Activated effector memory CD4-positive, alpha-beta T cell treated with Interleukin-2 at 50 U/mL for 16 hours (primary cell): ENCODE measurements around the gene IGFBP7.
"Not testable (repeated sequence)": the region's sequence is repeated elsewhere in the genome, so short reads cannot be mapped to it uniquely, and the experiment has no call there.

Experiments
- DNase-seq: peaks from one replicate; pipeline ENCODE4 v3.0.0-alpha.2; 2020

IGFBP7 gene

DNA sequence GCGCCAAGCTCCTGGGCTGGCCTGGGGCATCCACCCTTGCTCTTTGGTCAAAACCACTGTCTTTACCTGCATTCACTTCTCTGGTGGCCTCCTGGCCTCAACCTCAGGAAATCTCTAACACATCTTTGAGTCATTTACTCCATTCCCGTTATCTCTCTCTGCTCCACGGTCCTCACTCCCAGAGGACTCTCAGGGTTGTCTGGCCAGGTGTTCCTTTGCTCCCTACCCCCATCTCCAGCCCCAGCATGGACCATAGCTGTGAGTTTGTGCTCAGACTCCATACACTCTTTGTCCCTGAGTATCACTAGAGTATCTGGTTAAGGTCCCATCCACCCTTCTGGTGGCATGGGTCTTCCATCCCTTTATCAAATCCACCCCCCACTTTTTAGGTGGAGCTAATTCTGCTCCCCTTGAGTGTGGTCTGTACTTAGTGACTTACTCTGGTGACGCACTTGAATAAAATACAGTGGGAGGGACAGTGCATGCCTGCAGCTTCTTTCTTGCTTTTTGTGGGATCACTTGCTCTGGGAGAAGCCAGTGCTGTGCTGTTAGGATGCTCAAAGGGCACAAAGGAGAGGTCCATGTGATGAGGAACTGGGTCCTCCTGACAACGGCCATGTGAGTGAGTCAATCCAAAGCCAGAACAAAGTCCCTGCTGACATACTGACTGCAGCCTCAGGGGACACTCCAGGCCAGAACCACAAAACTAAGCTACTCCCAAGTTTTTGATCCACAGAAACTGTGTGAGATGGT, 44.3 kb downstream of the IGFBP7 start:
- DNase-seq: no peak

DNA sequence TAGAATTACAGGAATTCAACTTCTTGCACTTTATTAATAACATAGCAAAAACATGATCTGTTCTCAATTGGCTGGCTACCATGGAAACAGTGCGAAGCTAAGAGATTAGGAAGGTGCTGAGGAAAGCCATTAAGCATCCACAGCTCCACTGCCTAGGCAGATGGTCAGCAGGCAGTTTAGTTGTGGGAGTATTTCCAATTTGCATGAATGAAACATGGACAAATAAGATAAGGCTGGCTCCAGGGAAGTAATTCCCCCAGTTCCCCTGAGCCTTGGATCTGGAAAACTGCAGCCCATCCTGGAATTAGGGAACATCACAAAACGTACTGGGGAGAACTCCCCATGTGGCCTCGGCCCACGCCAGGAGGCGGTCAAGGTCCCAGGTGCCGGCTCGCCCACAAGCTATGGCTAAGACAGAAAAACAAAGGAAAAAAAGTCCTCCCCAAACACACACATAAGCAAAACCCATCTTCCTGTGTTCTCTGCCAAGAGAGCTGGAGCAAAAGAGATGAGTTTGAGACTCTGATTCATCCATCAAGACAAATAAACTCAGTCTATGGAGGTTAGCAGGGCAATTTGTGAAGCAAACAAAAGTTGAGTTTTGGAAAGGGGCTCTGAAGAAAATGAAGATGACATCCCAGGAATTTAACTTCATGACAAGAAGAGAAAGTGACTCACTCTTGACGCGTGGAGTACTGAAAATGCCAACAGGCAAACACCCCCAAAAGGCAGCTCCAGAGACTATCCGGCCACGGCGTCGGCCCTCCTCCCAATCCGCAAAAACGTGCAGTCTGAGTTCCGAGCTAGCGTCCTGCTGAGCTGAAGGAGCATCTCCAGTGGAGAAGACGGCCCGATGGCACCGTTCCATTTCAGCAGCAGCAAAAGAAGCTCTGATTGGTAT, 45.1 kb downstream of the IGFBP7 start:
- no peak for DNase-seq

DNA sequence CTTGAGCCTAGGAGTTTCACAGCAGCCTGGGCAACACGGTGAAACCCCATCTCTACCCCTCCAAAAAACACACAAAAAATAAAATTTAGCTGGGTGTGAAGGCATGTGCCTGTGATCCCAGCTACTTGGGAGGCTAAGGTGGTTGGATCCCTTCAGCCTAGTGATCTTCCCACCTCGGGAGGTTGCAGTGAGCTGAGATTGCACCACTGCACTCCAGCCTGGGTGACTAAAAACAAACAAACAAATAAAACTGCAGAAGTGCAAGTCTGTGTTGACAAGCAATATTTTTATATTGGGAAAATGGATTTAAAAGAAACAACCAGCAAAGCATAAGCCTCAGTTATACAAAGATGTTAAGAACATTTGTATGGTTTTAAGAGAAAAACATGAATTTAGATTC, 46.1 kb downstream of the IGFBP7 start:
- DNase-seq: no peak

DNA sequence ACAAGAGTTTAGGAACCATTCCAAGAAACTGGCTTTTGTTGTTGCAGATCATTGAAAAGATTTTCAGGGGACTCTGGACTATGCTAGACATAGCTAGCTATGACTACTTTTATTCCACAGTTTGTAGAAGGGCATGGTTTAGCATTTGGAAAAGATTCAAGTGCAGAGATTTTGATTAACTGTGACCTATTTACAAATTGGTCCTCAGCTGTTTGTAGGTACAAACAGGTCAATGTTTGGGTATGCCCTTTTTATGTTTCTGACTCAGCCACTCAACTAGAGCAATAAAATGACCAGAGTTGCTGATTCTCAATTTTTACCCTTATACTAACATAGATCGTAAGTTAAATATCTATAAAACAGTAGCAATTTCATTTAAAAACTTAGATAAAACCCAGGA, 46.7 kb downstream of the IGFBP7 start:
- no peak for DNase-seq

DNA sequence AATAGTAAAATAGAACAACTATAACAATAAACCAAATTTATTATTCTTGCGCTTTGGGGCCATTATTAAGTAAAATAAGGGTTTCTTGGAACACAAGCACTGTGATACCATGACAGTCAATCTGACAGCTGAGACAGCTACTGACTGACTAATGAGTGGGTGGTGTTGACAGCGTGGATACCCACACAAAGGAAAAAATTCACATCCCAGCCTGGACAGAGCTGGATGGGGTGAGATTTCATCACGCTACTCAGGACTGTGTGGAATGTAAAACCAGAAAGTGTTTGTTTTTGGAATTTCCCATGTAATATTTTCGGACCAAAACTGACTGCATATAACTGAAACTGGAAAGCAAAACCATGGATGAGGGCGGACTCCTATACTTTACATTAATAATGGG, 48.8 kb downstream of the IGFBP7 start:
- DNase-seq: no peak

DNA sequence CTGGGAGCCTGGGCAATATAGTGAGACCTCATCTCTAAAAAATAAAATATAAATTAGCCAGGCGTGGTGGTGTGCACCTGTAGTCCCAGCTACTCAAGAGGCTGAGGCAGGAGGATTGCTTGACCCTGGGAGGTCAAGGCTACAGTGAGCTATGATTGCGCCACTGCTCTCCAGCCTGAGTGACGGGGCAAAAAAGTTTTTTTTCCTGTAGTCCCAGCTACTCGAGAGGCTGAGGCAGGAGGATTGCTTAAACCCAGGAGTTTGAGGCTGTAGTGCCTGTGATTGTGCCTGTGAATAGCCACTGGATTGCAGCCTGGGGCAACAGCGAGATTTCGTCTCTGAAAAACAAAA, 49.5 kb downstream of the IGFBP7 start:
- DNase-seq: not testable (repeated sequence)

DNA sequence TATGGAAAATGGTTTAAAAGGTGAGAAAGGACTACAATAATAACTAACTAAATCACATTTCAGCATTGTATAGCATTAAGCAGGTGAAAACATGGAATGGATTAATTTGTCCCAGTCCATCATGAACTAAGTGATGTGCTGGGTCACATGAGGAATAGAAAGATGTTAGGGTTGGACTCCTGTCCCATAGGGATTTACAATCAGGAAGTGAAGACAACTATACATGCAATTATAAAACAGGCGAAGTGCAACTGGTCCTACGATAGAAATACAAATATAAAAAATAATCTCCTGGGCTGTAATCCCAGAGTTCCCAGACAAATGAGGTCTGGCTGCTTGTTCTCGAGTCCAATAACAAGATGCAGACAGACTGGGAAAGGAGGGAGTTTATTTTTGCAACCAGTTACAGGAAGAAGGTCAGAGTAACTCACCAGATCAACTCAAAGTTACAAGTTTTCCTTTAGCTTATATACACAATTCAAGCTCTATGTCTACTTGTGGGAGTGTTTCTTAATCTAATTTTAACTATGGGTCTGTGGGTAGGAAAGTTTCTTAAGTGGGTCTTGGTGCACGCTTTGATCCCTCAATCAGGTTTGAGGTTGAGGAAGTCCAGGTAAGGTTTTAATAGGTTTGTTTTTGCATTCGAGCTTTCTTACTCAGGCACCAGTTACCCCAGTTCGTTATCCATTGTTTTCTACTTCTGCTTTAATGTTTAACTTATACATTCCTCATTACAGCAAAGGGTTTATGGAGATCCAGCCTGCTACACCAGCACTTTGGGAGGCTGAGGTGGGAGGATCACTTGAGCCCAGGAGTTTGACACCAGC, 50.1 kb downstream of the IGFBP7 start:
- DNase-seq: no peak

DNA sequence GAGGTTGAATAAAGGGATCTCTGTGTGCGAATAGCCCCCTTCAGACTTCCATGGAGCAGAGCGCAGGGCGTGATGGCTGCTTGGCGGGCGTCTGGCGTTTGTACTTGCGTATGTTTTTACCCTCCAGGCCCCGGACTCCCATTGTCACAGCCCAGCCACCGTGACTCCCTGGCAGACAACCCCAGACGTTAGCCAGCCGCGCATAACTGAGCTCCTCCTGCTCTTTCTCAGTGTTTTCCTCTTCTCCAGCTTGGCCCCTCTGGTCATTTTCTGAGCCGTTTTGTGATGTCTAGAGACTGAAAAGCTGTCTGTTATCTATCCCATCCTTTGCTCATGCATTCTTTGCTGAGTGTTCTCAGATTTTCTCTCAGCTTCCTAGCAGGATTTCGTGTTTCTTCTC, 54.3 kb downstream of the IGFBP7 start:
- DNase-seq: no peak

DNA sequence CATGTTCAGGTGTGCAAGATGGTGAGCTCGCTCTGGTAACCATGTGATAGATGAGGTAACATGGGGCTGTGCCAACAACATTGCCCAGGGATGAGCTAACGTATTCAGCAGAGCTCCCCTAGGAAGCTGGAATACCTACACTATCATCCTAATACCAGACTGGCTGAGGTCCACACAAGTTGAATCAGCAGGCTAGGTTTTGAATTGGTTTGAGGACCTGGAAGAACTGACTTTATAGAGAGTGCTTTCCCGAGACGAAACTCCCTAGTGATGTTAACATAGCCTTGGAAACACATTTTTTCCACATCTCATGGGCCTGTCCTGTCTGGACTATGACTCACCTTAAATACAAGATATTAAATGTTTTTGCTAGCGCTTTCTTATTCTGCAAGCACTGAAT, 56.7 kb downstream of the IGFBP7 start:
- DNase-seq: no peak

DNA sequence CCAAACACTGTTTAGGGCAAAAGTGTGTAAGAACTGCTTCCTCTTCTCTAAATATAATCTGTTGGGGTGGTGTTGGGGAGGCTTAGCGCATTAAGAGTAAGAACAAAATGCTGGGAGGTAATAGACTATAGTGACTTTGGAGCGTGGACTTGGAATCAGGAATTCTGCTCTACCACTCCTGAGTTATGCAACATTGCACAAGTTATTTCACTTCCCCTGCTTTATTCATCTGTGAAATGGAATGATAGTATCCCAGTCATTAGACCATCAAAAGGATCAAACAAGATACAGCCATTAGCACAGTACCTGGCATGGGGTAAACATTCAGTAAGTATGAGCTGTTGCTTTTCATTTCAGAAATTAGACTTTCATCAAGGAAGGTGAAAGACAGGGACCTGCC, 58.7 kb downstream of the IGFBP7 start:
- no peak for DNase-seq

DNA sequence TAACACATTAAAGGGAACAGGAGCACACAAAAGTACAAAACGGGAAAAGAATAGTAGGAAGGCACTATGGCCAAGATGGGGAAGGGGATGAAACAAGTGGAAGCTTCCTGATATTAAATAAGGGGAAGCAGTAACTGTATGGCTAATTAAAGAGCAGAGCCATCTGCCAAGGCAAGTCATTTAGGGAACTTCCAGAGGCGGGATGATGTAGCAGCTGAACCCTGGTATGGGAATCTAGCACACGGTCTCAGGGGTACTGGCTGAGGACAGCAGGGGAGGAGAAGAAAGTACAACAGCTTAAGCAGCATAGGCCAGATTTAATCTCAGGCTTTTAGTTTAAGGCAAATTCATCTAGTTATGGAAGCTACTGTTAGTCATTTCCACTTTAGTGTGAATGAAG, 59.1 kb downstream of the IGFBP7 start:
- DNase-seq: no peak

DNA sequence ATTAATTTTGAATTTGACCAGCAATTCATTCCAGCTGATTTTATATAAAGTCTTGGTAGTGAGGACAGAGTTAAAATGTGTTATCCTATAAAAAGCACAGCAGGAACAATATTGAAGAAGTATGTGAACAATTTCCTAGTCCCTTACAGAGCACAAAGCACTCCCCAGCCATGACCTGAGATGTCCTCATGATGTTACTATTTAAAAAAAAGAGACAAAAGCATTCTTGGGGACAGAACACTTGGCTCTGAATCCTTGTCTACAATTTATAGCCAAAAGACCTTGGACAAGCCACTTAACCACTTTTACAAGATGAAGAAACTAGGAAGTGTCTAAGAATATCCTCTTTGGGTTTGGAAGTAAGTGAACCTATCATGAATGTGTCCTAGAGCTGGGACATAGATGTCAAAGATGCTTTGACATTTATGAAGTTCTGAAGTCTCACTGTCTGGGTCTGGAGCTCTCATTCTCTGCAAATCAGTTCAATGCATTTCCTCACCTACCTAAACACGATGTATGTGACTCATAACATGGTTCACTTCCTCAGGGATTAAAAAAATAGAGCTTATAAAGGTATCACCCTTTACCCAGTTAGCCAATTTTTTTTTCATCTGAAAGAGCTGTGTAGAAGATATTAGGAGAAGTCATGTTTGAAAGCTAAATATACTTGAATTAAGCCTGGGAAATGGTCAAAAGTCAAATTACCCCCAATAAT, 61.4 kb downstream of the IGFBP7 start:
- no peak for DNase-seq

DNA sequence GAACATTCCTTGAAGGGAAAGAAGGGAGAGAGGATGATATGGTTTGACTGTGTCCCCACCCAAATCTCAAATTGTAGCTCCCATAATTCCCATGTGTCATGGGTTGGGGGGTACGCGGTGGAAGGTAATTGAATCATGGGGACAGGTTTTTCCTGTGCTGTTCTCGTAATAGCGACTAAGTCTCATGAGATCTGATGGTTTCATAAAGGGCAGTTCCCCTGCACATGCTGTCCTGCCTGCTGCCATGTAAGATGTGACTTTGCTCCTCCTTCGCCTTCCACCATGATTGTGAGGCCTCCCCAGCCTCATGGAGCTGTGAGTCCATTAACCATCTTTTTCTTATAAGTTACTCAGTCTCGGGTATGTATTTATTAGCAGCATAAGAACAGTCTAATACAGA, 63.1 kb downstream of the IGFBP7 start:
- DNase-seq: not testable (repeated sequence)

DNA sequence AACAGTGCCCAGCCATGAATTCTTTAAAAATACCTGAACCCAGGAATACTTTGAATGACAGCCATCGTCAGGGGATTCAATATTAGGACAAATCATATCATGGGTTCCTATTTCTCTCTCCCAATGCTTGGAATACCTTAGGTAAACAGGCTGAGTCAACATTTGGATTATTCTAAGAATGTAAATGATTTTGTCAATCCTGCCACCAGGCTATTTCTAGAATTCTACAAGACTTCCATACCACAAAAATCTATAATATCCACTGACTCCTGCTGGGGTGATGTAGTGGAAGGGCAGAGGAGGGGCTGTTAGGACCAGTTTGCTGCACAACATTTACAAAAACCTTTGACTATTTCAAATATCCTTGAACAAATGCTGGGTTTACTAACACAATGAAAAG, 65.2 kb downstream of the IGFBP7 start:
- DNase-seq: no peak

DNA sequence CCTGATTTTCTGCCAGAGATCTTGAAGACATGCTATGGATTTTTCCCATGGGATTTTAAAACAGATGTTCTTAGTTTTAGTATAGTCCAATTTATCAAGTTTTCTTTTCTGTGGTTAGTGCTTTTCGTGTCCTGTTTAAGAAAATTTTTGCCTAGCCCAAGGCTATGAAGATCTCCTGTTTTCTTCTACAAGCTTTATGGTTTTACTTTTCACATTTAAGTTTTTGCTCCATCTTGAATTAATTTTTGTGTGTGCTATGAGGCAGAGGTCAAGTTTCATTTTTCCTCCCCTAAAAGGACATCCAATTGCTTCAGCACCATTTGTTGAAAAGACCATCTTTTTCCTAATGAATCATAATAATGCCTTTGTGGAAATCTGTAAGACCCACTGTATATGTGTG, 65.9 kb downstream of the IGFBP7 start:
- DNase-seq: no peak

DNA sequence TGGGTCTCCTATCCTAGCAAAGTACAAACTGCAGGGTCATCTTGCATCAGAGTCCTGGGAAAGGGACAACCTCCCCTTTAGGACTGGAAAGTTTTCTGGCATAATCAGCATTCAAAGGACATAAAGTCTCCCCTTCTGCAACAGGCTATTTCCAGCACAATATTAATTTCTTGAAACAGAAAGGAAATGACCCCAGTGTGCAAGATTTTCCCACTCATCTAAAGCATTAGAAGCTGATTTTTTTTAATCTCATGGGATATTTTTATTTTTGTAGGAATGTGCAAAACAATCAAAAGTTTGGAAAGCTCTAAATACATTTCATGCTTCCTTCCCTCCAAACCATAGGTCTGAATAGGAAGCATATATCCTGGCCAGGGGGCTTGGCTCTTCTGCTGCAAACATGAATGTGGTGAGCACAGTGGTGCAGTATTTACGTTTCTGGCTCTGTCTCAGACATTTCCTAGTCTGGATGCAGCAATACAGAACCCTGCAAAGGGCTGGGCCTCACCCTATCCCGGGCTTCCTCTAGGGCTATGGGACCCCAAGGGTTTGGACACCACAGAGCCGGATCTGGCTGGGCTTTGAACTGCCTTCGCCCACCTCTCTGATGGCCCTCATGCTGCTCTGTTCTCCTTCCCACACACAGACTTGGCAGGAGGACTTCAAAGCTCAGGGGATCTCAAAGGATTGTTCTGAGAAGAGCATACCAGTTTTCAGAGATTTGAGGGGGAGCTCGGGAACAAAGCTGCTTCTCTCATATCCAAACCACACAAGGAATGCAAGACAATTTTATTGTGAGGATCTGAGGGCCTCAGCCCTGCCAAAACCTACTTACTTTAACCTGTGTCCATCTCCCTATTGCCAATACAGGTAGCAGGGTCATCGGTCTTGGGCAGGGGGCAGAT, 66.6 kb downstream of the IGFBP7 start:
- no peak for DNase-seq

DNA sequence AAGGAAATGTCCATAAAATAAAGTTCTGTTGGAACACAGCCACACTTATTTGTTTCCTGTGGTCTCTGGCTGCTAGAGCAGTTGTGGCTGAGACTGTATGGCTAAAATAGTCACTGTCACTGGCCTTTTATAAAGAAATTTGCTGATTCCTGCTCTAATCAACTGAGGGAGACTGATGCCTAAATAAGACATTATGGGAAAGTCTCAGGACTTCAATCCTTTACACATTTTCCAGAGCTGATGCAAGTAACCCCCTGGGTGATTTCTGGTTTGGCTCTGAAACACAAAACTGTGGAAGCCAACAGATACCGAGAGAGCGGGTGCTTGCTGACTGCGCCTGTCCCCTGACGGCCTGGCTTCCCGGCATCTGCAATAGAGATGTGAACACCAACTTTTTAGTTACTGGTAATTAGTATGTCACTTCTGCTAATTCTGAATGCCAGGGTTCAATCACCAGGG, 67.4 kb downstream of the IGFBP7 start:
- no peak for DNase-seq

DNA sequence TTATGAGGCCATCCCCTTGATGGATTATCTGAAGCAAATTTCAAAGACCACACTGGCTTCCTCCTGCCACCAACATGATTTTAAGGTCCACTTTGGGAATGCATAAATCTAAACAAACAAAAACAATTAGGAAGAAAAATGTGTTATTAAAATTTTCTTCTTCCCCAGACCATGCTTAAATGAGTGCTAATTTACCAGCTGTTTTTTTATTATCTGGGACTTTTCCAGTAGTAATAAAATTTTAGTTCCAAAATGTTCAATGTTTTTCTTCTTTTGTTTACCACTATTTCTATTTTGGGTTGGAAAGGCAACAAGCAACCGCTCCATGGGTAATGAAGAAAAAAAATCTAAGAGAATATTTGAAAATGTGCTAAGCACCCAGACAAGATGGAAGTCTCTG, 69.2 kb downstream of the IGFBP7 start:
- DNase-seq: no peak

DNA sequence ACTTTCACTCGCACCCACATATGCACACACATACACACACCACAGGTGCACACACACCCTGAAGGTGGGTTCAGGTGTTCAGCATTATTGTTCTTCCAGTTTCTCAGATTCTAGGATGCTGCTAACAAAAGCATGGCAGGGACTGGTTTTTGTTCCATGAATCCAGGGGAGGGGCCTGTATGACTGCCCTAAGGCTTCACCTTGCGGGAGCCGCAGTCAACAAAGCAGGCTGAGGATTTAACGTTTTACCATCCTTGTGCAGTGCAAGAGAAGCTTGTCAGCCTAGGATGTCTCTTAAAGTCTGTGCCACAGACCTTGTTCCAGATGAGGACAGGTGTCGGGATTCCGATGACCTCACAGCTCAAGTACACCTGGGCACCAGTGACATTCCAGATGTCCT, 69.7 kb downstream of the IGFBP7 start:
- no peak for DNase-seq

DNA sequence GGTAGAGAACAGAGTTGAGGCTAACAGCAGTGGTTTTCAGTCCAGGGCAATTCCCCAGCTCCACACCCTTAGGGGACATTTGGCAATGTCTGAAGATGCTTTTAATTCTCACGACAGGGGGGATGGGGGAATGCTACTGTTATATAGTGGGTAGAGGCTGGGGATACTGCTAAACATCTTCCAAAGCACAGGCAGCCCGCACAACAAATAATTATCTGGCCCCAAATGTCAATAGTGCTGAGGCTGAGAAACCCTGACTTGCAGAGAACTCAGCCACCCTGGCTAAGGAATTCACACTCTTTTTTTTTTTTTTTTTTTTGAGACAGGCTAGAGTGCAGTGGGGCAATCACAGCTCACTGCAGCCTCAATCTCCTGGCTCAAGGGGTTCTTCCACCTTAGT, 70.8 kb downstream of the IGFBP7 start:
- DNase-seq: no peak

DNA sequence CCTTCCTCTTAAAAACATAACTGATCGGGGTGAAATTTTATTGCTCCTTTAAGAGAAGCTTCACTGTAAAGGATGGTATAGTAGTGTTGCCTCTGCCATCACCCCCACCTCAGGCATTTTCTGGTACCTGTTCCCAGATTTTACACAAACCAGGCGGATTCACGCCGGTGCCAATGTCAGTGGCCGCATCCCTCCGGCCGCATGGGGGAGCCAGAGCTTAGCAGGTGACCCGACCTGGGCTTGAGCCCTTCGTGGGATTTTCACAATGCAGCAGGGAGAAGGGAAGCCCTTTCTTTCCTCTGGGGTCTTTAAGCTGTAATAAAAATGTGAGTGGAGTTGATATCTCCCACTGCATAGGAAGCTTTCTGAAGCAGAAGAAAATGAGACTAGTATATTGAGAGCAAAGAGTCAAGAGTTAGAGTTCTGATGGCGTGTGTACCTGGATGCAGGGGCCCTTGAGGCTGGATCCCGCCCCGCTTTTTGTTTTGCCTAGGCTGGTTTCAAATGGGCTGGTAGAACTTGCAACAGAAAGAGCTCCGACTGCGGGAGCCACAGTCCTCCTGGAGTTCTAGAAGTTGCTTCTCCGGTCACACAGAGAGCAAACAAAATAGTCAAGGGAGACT, 72.1 kb downstream of the IGFBP7 start:
- no peak for DNase-seq
